ENCODE measurements around the gene RNF123.
"Not testable (repeated sequence)": the region's sequence is repeated elsewhere in the genome, so short reads cannot be mapped to it uniquely, and the experiment has no call there.

DNA sequence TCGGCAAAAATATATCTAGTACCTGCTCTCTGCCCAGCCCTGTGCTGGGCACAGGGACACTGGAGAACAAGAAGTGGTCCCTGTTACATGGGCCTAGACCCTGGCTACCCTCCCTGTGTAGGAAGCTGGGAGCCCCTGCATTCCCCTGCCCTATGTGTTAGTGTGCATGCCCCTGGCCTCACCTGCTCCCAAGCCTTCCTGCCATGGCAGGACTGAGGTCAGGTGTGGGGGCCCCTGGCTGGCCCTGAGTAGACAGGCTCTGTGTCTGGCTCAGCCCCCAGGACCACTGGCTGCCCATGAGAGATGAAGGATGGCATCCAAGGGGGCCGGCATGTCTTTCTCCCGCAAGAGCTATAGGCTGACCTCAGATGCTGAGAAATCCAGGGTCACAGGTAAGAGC is 1.5 kb downstream of the RNF123 start:
- TF ChIP-seq EZH2phosphoT487 (IDR thresholded peaks at IDR 0.05; ENCODE audit: low read depth, severe bottlenecking, unreplicated experiment): not testable (repeated sequence)
- TF ChIP-seq, protein P1, sequence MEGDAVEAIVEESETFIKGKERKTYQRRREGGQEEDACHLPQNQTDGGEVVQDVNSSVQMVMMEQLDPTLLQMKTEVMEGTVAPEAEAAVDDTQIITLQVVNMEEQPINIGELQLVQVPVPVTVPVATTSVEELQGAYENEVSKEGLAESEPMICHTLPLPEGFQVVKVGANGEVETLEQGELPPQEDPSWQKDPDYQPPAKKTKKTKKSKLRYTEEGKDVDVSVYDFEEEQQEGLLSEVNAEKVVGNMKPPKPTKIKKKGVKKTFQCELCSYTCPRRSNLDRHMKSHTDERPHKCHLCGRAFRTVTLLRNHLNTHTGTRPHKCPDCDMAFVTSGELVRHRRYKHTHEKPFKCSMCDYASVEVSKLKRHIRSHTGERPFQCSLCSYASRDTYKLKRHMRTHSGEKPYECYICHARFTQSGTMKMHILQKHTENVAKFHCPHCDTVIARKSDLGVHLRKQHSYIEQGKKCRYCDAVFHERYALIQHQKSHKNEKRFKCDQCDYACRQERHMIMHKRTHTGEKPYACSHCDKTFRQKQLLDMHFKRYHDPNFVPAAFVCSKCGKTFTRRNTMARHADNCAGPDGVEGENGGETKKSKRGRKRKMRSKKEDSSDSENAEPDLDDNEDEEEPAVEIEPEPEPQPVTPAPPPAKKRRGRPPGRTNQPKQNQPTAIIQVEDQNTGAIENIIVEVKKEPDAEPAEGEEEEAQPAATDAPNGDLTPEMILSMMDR (IDR thresholded peaks at IDR 0.05; ENCODE audit: poor library complexity): not testable (repeated sequence)
